ENCODE results near the gene OR52B2.

DNA sequence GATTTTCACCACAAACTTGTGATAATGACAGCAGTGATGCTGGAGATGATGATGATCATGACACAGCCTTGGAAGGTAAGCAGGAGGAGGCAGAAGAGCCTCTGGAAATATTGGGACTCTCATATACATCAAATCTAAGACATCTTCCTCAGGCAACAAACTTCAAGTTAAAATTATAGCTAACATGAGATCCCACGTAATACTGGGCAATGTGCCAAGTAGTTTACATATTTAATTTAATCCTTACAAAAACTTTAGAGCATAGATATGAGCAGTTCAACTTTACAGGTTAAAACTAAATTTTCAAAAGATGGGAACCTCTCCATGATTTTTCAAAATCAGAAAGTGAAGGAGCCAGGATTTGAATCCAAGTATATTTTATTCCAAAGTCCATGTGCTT lies 19.0 kb downstream of the OR52B2 start:
- TF ChIP-seq, protein P1, sequence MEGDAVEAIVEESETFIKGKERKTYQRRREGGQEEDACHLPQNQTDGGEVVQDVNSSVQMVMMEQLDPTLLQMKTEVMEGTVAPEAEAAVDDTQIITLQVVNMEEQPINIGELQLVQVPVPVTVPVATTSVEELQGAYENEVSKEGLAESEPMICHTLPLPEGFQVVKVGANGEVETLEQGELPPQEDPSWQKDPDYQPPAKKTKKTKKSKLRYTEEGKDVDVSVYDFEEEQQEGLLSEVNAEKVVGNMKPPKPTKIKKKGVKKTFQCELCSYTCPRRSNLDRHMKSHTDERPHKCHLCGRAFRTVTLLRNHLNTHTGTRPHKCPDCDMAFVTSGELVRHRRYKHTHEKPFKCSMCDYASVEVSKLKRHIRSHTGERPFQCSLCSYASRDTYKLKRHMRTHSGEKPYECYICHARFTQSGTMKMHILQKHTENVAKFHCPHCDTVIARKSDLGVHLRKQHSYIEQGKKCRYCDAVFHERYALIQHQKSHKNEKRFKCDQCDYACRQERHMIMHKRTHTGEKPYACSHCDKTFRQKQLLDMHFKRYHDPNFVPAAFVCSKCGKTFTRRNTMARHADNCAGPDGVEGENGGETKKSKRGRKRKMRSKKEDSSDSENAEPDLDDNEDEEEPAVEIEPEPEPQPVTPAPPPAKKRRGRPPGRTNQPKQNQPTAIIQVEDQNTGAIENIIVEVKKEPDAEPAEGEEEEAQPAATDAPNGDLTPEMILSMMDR (IDR thresholded peaks at IDR 0.05), result no peak
- TF ChIP-seq POLR2A (IDR thresholded peaks at IDR 0.05), result no peak
